Endodermal cell (in vitro differentiated cells): ENCODE results near the gene FER1L5. TPM values are rescaled to one million over a fixed set of nuclear protein-coding genes. Genes with fewer than 3 reads are reported as not detected.

Source experiments
- DNase-seq: peaks from one replicate; pipeline ENCODE4 v3.0.0-alpha.2; 2017
- H3K27ac ChIP-seq: 2 replicates; pipeline ENCODE4 v1.5.1; 2013; ENCODE audit warnings: mild to moderate bottlenecking, low read depth, low read length, moderate library complexity
- H3K27me3 ChIP-seq: 2 replicates; pipeline ENCODE4 v1.6.1; 2013; ENCODE audit warnings: mild to moderate bottlenecking, low read length, moderate library complexity; ENCODE audit not compliant: insufficient read depth, control insufficient read depth, poor library complexity, severe bottlenecking
- H3K36me3 ChIP-seq: 2 replicates; pipeline ENCODE4 v1.7.0; 2013; ENCODE audit warnings: mild to moderate bottlenecking, low read length, moderate library complexity; ENCODE audit not compliant: control insufficient read depth, insufficient read depth
- H3K4me1 ChIP-seq: one replicate; pipeline ENCODE4 v1.7.0; 2013; ENCODE audit warnings: low read length; ENCODE audit not compliant: control insufficient read depth, insufficient read depth
- H3K4me3 ChIP-seq: 2 replicates; pipeline ENCODE4 v1.5.1; 2013; ENCODE audit warnings: mild to moderate bottlenecking, low read length, moderate library complexity
- H3K9ac ChIP-seq: 2 replicates; pipeline ENCODE4 v1.6.1; 2013; ENCODE audit warnings: mild to moderate bottlenecking, low read length, moderate library complexity; ENCODE audit not compliant: poor library complexity, severe bottlenecking; ENCODE audit errors: extremely low read depth
- H3K9me3 ChIP-seq: 2 replicates; pipeline ENCODE4 v1.6.1; 2013; ENCODE audit warnings: mild to moderate bottlenecking, low read length, moderate library complexity; ENCODE audit not compliant: control insufficient read depth
- H3K27ac Mint-ChIP-seq: 2 replicates; pipeline ENCODE4 v1.8.0; 2020; ENCODE audit warnings: mixed read lengths
- H3K27me3 Mint-ChIP-seq: 2 replicates; pipeline ENCODE4 v1.8.0; 2021; ENCODE audit warnings: mild to moderate bottlenecking, mixed read lengths; ENCODE audit not compliant: insufficient read depth
- H3K36me3 Mint-ChIP-seq: 2 replicates; pipeline ENCODE4 v1.8.0; 2020; ENCODE audit warnings: low read depth, mixed read lengths
- H3K4me1 Mint-ChIP-seq: 2 replicates; pipeline ENCODE4 v1.8.0; 2020; ENCODE audit warnings: mixed read lengths
- H3K4me3 Mint-ChIP-seq: 2 replicates; pipeline ENCODE4 v1.8.0; 2020; ENCODE audit warnings: mild to moderate bottlenecking, moderate library complexity, mixed read lengths
- H3K9me3 Mint-ChIP-seq: 2 replicates; pipeline ENCODE4 v1.8.0; 2020; ENCODE audit warnings: mild to moderate bottlenecking, mixed read lengths
- CTCF ChIP-seq: fragments of 200-600 bp; sonication (generic); conservative IDR thresholded peaks from 2 replicates; pipeline ENCODE4 v1.5.0; 2021; ENCODE audit warnings: antibody characterized with exemption, mild to moderate bottlenecking
- WGBS, 2 experiments: methylation state at CpG; one replicate each; pipeline versions ENCODE4 v1.1.5 to v1.1.7; 2013; ENCODE audit warnings: missing lambda C conversion rate in 2 of 2, mixed read lengths in 1 of 2; ENCODE audit not compliant: insufficient coverage in 1 of 2, insufficient read length in 1 of 2; 5-methylcytosine and 5-hydroxymethylcytosine counted together
- total RNA-seq, 2 donors: library from RNA; stranded (reverse); fragmentation: NEBNext Ultra II Directional in 1 of 2; extraction: Animal tissue kit (Norgen Biotek cat#: 25700) in 1 of 2; gene quantifications; 2 replicates in 1 of 2; 3 replicates in 1 of 2; pipeline ENCODE4 v1.2.1, GENCODE V29; 2021

The FER1L5 gene
- total RNA-seq, 2 donors from 2014 or later: 0.35 to 1.7 TPM

- Mint-ChIP-seq H3K27ac (no peak overlapping the region), H3K4me1 (no peaks in the 10 kb centered on the region), H3K4me3 (no peak overlapping the region), H3K36me3 (no peaks in the 10 kb centered on the region), H3K9me3 (peaks cover 5% of the 10 kb centered on the region), H3K27me3 (peaks cover 10% of the 10 kb centered on the region)
- Histone ChIP-seq H3K27me3 (no peaks in the 10 kb centered on the region), H3K4me3 (no peak overlapping the region), H3K4me1 (no peaks in the 10 kb centered on the region), H3K9me3 (peaks cover 3% of the 10 kb centered on the region), H3K27ac (no peak overlapping the region), H3K9ac (no peak overlapping the region), H3K36me3 (no peaks in the 10 kb centered on the region)
- WGBS, 2 experiments: 86 to 93% methylated on average over 12 to 15 of the region's 15 CpGs
- no peak for DNase-seq
- TF ChIP-seq CTCF: no peak
Measured at GRCh38 chr2:96669539-96670215, 27.1 kb downstream of the FER1L5 start.

- no peak for TF ChIP-seq CTCF
- Histone ChIP-seq H3K9me3 (no peaks in the 10 kb centered on the region), H3K36me3 (no peaks in the 10 kb centered on the region), H3K9ac (no peak overlapping the region), H3K27me3 (no peaks in the 10 kb centered on the region), H3K4me1 (peaks cover 8% of the 10 kb centered on the region), H3K4me3 (no peak overlapping the region), H3K27ac (no peak overlapping the region)
- Mint-ChIP-seq H3K4me1 (peaks cover 11% of the 10 kb centered on the region), H3K9me3 (no peaks in the 10 kb centered on the region), H3K27me3 (no peaks in the 10 kb centered on the region), H3K36me3 (no peaks in the 10 kb centered on the region), H3K27ac (no peak overlapping the region), H3K4me3 (no peak overlapping the region)
- no peak for DNase-seq
- 63 to 70% methylated on average over 7 to 9 of the region's 9 CpGs for WGBS, 2 experiments
Measured at GRCh38 chr2:96679848-96680247, 37.3 kb downstream of the FER1L5 start.

GRCh38 chr2:96680561-96681141 is 38.1 kb downstream of the FER1L5 start:
- Mint-ChIP-seq H3K27ac (no peak overlapping the region), H3K9me3 (no peaks in the 10 kb centered on the region), H3K36me3 (no peaks in the 10 kb centered on the region), H3K4me3 (no peak overlapping the region), H3K27me3 (no peaks in the 10 kb centered on the region), H3K4me1 (peaks cover 11% of the 10 kb centered on the region)
- 80 to 92% methylated on average over 1 to 2 of the region's 5 CpGs for WGBS, 2 experiments
- no peak for TF ChIP-seq CTCF
- Histone ChIP-seq H3K4me3 (no peak overlapping the region), H3K27me3 (no peaks in the 10 kb centered on the region), H3K36me3 (no peaks in the 10 kb centered on the region), H3K9ac (no peak overlapping the region), H3K9me3 (no peaks in the 10 kb centered on the region), H3K27ac (no peak overlapping the region), H3K4me1 (peaks cover 8% of the 10 kb centered on the region)
- no peak for DNase-seq
